Measurements from ENCODE around the gene LCMT1. TPM values are rescaled to one million over a fixed set of nuclear protein-coding genes. Genes with fewer than 3 reads are reported as not detected.

LCMT1 gene
- total and polyA plus RNA-seq, 2 donors (not counting 1 experiment from before 2014, with no cell fraction given): 20.2 to 42.0 TPM

DNA sequence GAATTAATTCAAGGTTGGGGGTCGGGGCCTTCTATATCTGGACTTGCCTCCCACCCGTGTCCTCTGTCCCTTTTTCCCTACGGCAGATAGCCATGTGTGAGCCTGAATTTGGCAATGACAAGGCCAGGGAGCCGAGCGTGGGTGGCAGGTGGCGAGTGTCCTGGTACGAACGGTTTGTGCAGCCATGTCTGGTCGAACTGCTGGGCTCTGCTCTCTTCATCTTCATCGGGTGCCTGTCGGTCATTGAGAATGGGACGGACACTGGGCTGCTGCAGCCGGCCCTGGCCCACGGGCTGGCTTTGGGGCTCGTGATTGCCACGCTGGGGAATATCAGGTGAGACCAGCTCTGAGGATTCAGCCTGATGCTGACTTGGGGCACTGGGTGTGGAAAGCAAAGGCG, 105.6 kb downstream of the LCMT1 start:
- H3K27ac ChIP-seq (ENCODE audit: low read length in 2 of 2): no peak overlapping the region
- Mint-ChIP-seq H3K9me3 (ENCODE audit: insufficient read depth) (no peaks in the 10 kb centered on the region), H3K4me1 (no peaks in the 10 kb centered on the region), H3K27me3 (peaks cover 14% of the 10 kb centered on the region), H3K27ac (no peak overlapping the region), H3K4me3 (no peak overlapping the region)
- H3K4me3 ChIP-seq (ENCODE audit: control extremely low read depth in 1 of 5, extremely low read depth in 1 of 5, insufficient read depth in 1 of 5, low read depth in 2 of 5, low read length in 4 of 5): no peak overlapping the region
- TF ChIP-seq, protein P1, sequence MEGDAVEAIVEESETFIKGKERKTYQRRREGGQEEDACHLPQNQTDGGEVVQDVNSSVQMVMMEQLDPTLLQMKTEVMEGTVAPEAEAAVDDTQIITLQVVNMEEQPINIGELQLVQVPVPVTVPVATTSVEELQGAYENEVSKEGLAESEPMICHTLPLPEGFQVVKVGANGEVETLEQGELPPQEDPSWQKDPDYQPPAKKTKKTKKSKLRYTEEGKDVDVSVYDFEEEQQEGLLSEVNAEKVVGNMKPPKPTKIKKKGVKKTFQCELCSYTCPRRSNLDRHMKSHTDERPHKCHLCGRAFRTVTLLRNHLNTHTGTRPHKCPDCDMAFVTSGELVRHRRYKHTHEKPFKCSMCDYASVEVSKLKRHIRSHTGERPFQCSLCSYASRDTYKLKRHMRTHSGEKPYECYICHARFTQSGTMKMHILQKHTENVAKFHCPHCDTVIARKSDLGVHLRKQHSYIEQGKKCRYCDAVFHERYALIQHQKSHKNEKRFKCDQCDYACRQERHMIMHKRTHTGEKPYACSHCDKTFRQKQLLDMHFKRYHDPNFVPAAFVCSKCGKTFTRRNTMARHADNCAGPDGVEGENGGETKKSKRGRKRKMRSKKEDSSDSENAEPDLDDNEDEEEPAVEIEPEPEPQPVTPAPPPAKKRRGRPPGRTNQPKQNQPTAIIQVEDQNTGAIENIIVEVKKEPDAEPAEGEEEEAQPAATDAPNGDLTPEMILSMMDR (IDR thresholded peaks at IDR 0.05): no peak
- no peak for TF ChIP-seq EZH2 (IDR thresholded peaks at IDR 0.05; ENCODE audit: borderline replicate concordance, insufficient read depth, low read depth, low read length, poor library complexity, severe bottlenecking)
- no peak overlapping the region for H3K9ac ChIP-seq (ENCODE audit: low read length)
- no peaks in the 10 kb centered on the region for H4K20me1 ChIP-seq (ENCODE audit: control insufficient read depth, insufficient read depth, low read length, poor library complexity, severe bottlenecking)
- no peaks in the 10 kb centered on the region for H3K4me1 ChIP-seq (ENCODE audit: control insufficient read depth in 2 of 2, insufficient read depth in 2 of 2, low read length in 2 of 2)
- no peaks in the 10 kb centered on the region for H3K27me3 ChIP-seq (replicated peaks in 1 of 4; ENCODE audit: control extremely low read depth in 1 of 4, control insufficient read depth in 3 of 4, insufficient read depth in 4 of 4, low read length in 3 of 4)
- H3K9me3 ChIP-seq (ENCODE audit: control extremely low read depth in 1 of 3, control insufficient read depth in 2 of 3, insufficient read depth in 1 of 3, low read length in 2 of 3): no peaks in the 10 kb centered on the region
- WGBS (ENCODE audit: insufficient coverage): 97% methylated on average over 17 of the region's 17 CpGs
- H3K4me2 ChIP-seq (replicated peaks; ENCODE audit: low read depth, low read length, poor library complexity, severe bottlenecking): no peak overlapping the region
- H3K79me2 ChIP-seq (ENCODE audit: control insufficient read depth, insufficient read depth, low read length): no peaks in the 10 kb centered on the region
- POLR2A ChIA-PET: no interaction called here
- intact Hi-C loops (cut with micrococcal nuclease): no loop called here
- H3K36me3 ChIP-seq (replicated peaks in 1 of 2; ENCODE audit: control extremely low read depth in 1 of 2, control insufficient read depth in 1 of 2, extremely low read depth in 1 of 2, insufficient read depth in 2 of 2, low read length in 1 of 2): no peaks in the 10 kb centered on the region
- DNase-seq (no peak), ATAC-seq (ENCODE audit: low read depth) (no peak)
- H2AFZ ChIP-seq (ENCODE audit: insufficient read depth, low read depth, low read length, poor library complexity, severe bottlenecking): no peak overlapping the region
- CTCF ChIA-PET: interaction anchor here (0.9 kb wide), 1 partner anchor 19 kb away, joined by 3 read pairs; no protein-coding TSS in a partner anchor

DNA sequence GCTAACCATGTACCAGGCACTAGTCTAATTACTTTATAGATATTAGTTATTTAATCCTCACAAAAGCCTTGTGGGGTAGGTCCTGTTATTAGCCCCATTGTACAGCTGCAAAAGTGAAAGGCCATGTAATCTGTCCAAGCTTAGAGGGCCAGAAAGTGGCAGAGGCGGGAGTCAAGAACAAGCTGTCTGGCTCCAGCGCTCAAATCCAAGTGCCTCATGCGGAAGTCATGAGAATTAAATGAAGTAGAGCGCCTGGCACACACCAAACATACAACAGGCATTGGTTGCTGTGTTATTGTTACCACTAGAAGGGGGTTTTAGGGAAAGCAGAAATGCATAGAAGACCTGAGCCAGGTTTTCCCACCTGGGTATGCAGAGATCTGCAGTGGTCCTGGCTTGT, 106.4 kb downstream of the LCMT1 start:
- H3K4me3 Mint-ChIP-seq: no peak overlapping the region
- ChIA-PET CTCF (interaction anchor here (0.9 kb wide), 1 partner anchor 18 kb away, joined by 3 read pairs; no protein-coding TSS in a partner anchor), POLR2A (no interaction called here)
- Histone ChIP-seq H3K27ac (ENCODE audit: low read length in 2 of 2) (no peak overlapping the region), H3K4me1 (ENCODE audit: control insufficient read depth in 2 of 2, insufficient read depth in 2 of 2, low read length in 2 of 2) (no peaks in the 10 kb centered on the region), H3K4me2 (replicated peaks; ENCODE audit: low read depth, low read length, poor library complexity, severe bottlenecking) (no peak overlapping the region), H3K36me3 (replicated peaks in 1 of 2; ENCODE audit: control extremely low read depth in 1 of 2, control insufficient read depth in 1 of 2, extremely low read depth in 1 of 2, insufficient read depth in 2 of 2, low read length in 1 of 2) (no peaks in the 10 kb centered on the region), H2AFZ (ENCODE audit: insufficient read depth, low read depth, low read length, poor library complexity, severe bottlenecking) (no peak overlapping the region), H3K79me2 (ENCODE audit: control insufficient read depth, insufficient read depth, low read length) (no peaks in the 10 kb centered on the region), H3K27me3 (replicated peaks in 1 of 4; ENCODE audit: control extremely low read depth in 1 of 4, control insufficient read depth in 3 of 4, insufficient read depth in 4 of 4, low read length in 3 of 4) (no peaks in the 10 kb centered on the region), H3K9ac (ENCODE audit: low read length) (no peak overlapping the region), H3K4me3 (ENCODE audit: control extremely low read depth in 1 of 5, extremely low read depth in 1 of 5, insufficient read depth in 1 of 5, low read depth in 2 of 5, low read length in 4 of 5) (no peak overlapping the region), H3K9me3 (ENCODE audit: control extremely low read depth in 1 of 3, control insufficient read depth in 2 of 3, insufficient read depth in 1 of 3, low read length in 2 of 3) (no peaks in the 10 kb centered on the region), H4K20me1 (ENCODE audit: control insufficient read depth, insufficient read depth, low read length, poor library complexity, severe bottlenecking) (no peaks in the 10 kb centered on the region)
- intact Hi-C loops (cut with micrococcal nuclease): no loop called here
- H3K4me1 Mint-ChIP-seq: no peaks in the 10 kb centered on the region
- DNase-seq: no peak
- WGBS (ENCODE audit: insufficient coverage): 100% methylated on average over 1 of the region's 4 CpGs
- TF ChIP-seq, protein P1 (IDR thresholded peaks at IDR 0.05): no peak
- no peak for TF ChIP-seq EZH2 (IDR thresholded peaks at IDR 0.05; ENCODE audit: borderline replicate concordance, insufficient read depth, low read depth, low read length, poor library complexity, severe bottlenecking)
- no peak for ATAC-seq (ENCODE audit: low read depth)
- no peaks in the 10 kb centered on the region for H3K9me3 Mint-ChIP-seq (ENCODE audit: insufficient read depth)
- peaks cover 9% of the 10 kb centered on the region for H3K27me3 Mint-ChIP-seq
- no peak overlapping the region for H3K27ac Mint-ChIP-seq
